ENCODE measurements around the gene BABAM1. TPM values are rescaled to one million over a fixed set of nuclear protein-coding genes. Genes with fewer than 3 reads are reported as not detected.

BABAM1 gene
- total RNA-seq, 1 experiment from 2014 or later: 174 TPM

- no peak for DNase-seq (ENCODE audit: low read depth)
These were observed 35.3 kb downstream of the BABAM1 start for GRCh38 chr19:17302391-17303166.

GRCh38 chr19:17303167-17303939 lies 36.1 kb downstream of the BABAM1 start, which contains the start of gene ABHD8:
ABHD8 (minus strand) TSS chr19:17303425; CDS start chr19:17301616, 1,809 bp downstream.
- peak; percentile 95 for DNase-seq (ENCODE audit: low read depth)

GRCh38 chr19:17303940-17304267 lies 36.7 kb downstream of the BABAM1 start:
- DNase-seq (ENCODE audit: low read depth): no peak

- DNase-seq (ENCODE audit: low read depth): no peak
These were observed 37.4 kb downstream of the BABAM1 start for GRCh38 chr19:17304386-17305215.

GRCh38 chr19:17305216-17305516 lies 37.9 kb downstream of the BABAM1 start:
- DNase-seq (ENCODE audit: low read depth): no peak

- peak; percentile 100 for DNase-seq (ENCODE audit: low read depth)
These were observed 38.5 kb downstream of the BABAM1 start, which contains the start of gene MRPL34 for GRCh38 chr19:17305517-17306284. MRPL34 (plus strand) TSS chr19:17305872; CDS start chr19:17305893, 21 bp downstream.

- DNase-seq (ENCODE audit: low read depth): no peak
These were observed 39.1 kb downstream of the BABAM1 start for GRCh38 chr19:17306285-17306714.

GRCh38 chr19:17307876-17308377 lies 40.7 kb downstream of the BABAM1 start:
- DNase-seq (ENCODE audit: low read depth): no peak

GRCh38 chr19:17309198-17309964 lies 42.1 kb downstream of the BABAM1 start, which contains the start of gene DDA1:
DDA1 (plus strand) TSS chr19:17309563; CDS start chr19:17309655, 92 bp downstream.
- peak; percentile 100 for DNase-seq (ENCODE audit: low read depth)

- DNase-seq (ENCODE audit: low read depth): no peak
These were observed 42.8 kb downstream of the BABAM1 start for GRCh38 chr19:17309965-17310461.

- DNase-seq (ENCODE audit: low read depth): peak; percentile 91
These were observed 44.4 kb downstream of the BABAM1 start for GRCh38 chr19:17311455-17312188.

- no peak for DNase-seq (ENCODE audit: low read depth)
These were observed 45.2 kb downstream of the BABAM1 start for GRCh38 chr19:17312189-17313113.

- no peak for DNase-seq (ENCODE audit: low read depth)
These were observed 46.9 kb downstream of the BABAM1 start for GRCh38 chr19:17314007-17314593.

GRCh38 chr19:17318966-17319365 lies 51.7 kb downstream of the BABAM1 start:
- no peak for DNase-seq (ENCODE audit: low read depth)

GRCh38 chr19:17319473-17320238 lies 52.4 kb downstream of the BABAM1 start:
- DNase-seq (ENCODE audit: low read depth): no peak

- DNase-seq (ENCODE audit: low read depth): no peak
These were observed 53.2 kb downstream of the BABAM1 start for GRCh38 chr19:17320435-17320834.

Data from Daoy (cell line).